Activated CD8-positive, alpha-beta memory T cell treated with anti-CD3 and anti-CD28 coated beads for 1 hour (primary cell): ENCODE measurements around the gene IQSEC1.

ENCODE experiments used
- DNase-seq, 2 donors: peaks; one replicate each; pipeline ENCODE4 v3.0.0-alpha.2; 2020; ENCODE audit warnings: low read depth in 1 of 2; ENCODE audit errors: extremely low read depth in 1 of 2

IQSEC1 gene

DNA sequence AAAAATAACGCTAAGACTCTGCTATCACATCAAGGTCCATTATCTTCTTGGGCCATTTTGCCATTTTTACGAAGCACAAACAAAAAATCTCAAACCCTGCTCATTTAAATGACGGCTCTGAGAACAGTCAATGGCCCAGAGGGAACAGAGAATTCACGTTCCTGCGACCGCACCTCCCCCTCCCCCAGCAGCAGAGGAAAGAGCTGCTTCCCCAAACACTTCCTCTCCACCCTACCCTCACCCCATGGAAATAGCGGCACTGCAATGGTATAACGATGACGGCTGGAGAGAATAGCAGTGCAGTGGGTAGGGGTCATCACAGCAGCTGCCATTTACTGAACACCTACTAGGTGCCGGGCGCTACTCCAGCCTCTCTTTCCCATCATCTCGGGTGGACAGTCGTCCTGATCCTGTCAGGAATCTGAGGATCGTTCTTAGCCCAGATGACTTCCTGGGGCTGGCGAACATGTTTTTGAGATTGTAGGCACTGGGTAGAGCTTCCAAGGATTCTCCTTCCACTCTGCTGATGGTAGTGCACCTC, 113.3 kb downstream of the IQSEC1 start:
- DNase-seq, result no peak

DNA sequence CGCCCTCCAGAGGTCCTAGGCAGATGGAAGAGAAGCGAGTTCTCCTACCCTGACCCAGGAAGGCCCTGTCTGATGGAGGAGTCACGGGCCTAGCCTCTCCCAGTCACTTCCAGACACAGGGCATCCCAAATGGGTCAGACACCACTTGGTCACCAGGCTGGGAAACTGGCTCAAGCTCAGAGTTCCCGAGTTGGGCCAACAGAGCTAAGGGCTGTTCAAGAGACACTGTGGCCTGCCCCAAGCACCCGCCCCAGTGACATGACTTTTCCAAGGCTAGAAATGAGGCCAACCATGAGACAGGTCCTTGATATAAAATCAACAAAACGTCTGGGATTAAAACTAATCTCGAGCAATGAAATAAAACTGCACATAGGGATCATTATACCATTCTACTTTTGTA, 113.8 kb downstream of the IQSEC1 start:
- no peak for DNase-seq

DNA sequence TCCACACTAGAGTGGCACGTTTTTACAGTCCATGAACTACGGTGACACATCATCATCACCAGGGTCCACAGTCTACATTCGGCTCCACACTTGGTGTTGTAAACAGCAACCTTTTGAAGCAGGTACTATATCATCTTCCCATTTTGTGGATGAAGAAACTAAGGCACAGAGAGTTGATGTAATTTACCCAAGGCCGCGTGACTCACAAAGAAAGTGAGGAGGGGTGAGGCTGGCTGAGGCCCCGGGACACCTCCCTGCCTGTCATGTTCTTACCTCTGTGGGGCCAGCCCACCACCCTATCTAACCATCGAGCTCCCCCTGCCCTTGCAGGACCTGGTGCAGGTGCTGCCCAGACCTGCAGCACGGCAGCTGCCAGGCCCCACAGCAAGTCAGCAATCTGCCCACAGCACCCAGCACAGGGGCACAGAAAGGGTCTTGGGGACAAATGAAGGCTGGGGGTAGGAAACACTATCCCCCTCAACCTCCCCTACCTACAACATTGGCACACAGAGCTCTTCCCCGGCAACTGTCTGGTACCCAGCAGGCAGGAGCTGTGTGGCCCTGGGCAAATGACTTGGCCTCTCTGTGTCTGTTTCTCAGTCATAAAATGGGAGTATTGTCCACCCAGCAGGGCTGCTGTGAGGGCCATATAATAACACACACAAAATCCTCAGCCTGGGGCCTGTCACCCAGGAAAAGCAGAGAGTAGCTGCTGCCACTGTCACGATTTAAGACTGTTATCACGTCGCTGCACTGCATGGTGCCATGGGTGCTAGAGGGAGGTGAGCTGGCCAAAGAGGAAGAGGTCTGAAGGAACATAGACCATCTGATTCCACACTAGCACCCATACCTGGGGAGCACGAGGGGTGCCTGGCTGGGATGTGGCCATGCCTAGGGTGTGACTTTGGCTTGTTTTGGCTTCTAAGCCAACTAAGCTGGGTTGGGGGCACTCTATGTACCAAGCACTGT, 115.1 kb downstream of the IQSEC1 start:
- no peak for DNase-seq

DNA sequence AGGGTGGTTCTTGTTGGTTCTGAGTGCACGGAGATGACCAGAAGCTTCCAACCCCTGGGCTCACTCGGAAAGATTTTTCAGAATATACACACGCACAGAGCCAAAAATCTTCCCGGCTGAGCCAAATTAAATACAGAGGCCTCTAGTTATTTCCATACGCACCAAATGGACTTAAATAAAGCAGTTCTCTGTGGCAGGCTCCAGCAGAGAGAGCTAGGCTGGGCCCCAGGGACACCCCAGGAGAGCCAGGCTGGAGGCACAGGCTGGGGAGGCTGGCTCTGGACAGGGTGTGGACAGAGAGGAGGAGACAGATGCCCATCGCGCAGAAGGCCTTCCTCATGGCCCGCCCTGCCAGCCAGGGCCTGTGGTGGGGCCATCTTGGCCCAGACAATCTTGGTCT, 115.9 kb downstream of the IQSEC1 start:
- no peak for DNase-seq

DNA sequence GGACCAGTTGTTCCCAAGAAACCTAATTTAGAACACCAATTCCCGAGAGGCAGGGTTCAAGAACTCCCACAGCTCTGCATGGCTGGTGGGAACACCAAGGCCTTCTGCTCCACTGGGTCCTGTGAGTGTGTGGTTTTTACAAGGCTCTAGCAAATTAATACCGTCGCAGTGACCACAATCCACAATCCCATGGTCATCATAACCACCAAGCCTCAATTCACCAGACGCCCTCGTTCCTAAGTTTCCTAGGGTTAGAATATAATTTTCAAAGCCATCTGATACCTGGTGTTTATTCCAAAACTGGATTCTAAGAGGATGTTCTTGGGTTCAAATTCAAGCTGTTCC, 116.9 kb downstream of the IQSEC1 start:
- DNase-seq, result no peak

DNA sequence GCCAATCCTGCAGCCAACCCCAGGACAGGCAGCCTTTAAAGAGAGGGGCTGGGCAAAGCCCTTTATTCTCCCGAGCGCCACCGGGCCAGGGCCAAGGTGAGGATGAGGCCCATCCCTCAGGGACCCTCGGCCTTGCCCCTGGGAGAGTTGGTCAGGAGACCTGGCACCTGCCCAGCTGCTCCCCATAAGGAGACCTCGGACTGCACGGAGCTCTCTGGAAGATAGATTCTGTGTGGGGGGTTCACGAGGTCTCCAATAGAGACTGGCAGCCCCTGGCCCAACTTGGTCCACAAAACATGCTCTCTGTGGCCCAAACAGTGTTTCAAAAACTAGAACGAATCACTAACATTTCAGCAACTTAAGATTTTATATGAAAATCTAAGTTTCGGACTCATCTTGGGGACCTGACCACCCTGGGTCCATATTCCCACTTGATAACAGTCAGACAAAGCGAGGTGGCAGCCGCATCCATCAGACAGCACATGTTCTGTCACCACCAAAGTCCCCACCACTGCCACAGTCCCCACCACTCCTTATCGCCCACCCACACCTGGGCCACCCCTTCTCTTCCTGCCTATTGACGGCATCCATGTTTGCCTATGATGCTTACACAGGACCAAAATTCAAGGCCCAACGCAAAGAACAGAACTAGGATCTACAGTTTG, 117.4 kb downstream of the IQSEC1 start:
- DNase-seq, result no peak

DNA sequence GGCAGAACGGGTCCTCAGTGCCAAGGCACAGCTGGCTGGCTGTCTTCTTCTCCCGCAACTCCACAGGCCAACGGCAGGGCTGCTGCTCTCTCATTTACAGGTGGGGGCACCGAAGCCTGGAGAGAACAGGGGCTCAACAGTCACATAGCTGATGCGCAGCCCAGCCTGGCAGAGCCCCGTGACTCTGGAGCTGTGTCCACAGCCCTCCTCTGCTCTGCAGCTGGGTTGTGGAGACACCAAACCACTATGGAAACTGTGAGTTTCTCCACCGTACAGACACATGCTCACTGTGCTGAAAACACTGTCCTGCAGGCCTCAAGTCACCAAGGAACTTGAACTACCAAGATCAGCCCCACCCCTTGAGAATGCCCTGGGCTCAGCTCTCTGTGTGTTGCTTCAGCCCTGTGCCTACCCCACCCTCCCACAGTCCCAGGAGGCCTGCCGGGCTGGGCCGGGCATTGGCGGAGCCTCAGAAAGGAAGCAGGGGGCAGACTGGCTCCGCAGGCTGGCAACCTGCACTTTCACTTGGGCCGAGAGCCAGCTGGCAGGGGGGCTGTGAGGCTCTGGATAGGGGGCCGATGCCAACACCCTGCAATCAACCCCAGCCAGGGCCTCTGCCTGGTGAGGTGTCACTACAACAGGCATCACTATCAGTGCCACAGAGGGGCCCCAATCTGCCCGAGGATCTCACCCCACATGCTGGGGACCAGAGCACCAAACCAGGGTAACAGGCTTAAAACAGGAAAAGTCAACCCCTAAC, 118.2 kb downstream of the IQSEC1 start:
- no peak for DNase-seq

DNA sequence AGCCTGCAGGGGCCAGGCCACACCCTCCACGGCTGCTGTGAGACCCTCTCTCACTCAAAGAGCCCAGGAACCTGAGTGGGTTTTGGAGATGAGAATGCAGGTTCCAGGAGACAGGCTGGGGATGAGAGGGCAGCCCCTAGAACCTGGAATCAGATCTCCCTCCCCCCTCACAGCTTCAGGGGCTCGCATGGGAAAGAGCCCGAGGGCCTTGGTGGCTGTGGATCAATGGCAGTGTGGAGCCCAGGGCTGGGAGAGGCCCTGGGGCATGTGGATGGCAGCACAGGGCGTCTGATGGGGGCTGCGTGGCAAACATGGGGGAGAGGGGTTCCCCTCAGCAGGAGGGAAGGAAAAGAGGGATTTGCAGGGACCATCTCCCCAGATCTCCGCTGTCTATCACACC, 119.0 kb downstream of the IQSEC1 start:
- no peak for DNase-seq

DNA sequence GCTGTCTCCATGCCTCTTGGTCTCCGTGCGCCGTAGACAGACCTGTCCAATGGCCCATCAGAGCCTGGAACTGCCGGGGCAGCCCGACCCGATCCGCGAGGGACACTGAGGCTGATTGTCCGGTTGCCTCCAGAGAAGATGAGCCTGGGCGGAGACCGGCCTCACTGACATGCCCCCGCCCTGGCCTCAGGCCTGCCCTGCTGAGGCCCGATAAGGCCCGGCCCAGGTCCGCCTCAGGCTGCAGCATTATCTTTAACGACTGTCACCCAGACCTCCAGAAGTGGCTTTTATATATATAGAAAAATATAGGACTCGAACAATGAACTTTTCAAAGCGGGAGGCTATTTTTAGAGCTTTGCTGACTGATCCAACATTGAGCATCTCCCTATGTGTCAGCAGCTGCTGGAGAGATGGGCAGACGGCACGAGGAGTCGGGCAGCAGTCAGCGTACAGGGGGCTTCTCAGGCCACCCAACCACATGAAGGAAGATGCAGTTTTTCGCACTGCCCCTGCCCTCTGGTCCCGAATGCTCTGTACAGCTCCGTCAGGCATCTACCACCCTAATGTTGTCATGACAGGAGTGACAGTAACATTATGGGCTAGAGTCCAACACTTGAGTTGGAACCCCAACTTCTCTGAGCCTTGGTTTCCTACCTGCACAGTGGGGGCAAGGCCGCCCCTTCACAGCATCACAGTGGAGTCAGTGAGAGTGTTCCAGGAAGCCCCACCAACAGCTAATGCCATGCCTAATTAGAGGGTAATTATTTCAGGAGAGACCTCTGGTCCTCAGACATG, 119.8 kb downstream of the IQSEC1 start:
- DNase-seq, result no peak

DNA sequence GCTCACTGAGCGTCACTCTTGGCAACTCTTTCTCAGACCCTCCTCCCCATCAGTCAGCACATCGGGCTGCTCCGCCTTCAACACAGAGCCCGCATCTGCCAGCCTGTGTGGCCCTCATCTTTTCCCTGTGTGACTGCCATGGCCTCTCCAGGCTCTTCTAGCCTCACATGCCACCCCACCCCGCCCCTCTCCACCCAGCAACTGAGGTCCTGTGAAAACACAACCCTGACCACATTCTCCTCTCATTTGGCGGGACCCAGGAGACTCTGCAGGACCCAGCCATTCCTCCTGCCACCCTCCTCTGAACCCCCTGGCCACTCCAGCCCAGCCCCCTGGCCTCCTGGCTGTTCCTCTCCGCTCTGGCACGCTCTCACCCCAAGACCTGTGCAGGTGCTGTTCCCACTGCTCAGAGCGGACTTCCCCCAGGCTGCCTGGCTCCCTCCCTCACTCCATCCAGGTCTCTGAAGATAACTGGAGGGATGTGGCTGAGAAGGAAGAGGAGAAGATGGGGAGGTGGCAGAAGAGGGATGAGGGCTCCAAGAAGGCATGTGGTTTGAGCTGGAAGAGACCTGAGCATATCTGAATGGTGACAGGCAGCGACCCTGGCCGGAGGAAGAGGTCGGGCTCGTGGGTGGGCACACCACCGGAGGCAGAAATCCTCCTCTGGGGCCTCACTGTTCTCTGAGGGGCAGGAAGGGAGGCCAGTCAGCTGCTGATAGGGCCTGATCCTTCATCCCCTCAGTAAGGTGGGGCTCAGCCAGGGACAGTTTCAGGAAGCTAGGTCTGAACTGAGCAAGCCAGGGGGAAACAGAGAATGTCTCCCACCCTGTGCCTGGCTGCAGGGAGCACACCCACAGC, 120.7 kb downstream of the IQSEC1 start:
- DNase-seq, result no peak

DNA sequence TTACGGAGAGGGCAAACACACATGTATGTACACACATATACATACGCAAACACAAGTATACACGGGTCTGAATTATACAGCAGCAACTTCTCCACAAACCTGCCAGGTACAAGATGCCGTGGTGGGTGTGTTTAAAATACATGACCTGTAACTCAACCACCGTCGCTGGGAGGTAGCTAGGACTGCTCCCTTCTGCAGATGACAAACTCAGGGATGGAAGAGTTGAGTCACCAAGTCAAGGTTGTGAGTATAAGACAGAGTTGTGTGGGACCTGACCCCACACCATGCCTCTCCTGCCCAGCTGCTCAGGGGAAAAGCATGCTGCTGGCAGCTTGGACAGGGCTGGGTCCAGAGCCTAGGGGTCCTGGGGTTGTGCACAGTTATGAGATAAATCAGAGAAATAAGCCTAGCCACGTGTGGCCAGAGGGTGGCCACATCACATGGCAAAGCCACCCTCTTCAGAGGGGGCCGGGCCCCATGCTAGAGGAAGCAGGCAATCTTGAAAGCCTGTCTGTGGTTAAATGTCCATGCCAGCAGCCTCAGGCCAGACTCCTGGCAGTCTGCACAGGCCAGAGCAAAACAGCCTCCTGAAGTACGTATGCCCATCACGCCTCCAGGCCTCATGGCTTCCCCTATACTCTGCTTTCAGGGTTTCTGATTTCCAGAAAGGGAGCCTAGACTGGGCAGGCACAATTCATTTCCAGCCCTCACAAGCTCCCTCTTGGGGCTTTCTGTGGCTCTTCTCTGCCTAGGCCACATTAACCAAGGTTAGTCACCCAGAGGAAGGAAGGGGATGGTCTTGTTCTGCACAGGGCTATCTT, 124.1 kb downstream of the IQSEC1 start:
- DNase-seq, result no peak

DNA sequence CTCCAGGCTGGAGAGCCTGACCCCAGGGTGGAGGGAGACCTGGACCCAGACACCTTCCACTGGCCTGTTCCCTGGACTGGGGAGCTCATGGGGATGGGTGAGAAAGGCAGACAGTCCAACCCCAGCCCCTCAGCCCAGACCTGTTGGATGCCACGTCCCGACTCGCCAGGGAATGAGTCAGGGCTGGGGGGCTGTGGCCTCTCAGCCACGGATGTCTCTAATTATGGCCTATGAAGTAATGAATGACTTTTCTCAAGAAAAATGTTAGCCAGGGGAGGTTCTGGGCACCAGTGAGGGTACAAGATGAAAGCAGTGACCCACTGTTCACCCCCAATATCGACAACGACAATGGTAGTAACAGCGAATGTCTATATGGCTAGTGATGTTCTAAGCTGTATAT, 124.9 kb downstream of the IQSEC1 start:
- no peak for DNase-seq

DNA sequence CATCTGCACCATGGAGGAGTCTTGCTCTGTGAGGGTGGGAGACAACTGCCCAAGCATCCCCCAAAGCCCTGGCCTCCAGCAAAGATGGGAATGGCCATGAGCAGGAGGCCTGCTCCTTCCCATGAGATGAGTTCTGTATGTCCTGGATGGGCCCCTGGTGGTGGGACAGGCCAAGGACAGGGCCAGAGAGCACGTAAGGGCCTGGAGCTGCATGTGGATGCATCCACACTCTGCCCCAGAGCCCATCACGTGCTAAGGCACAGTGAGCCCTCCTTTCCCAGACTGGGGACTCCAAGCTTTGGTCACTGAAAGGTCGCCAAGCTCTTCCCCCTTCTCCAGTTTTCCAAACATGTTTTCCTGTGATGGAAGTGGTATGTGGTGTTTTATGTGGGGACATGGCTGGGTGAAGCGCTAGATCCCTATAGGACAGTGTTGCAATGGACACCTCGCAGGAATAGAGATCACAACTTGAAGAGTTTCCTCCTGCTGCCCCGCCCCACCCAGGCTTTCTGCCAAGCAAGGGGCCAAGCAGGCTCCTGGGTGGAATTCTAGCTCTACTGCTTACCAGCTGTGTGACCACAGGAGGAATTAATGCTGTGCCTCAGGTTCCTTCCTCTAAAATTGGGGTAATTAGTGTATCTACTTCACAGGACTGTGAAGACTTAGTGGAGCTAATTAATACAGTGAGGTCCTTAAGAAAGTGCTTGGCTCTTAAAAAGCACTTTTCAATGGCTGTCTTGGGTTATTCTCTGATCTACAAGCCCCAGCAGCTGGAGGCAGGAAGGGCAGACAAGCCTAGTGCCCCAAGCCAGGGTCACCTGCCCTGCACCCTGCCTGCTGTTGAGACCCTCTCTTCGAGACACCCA, 125.5 kb downstream of the IQSEC1 start:
- no peak for DNase-seq

DNA sequence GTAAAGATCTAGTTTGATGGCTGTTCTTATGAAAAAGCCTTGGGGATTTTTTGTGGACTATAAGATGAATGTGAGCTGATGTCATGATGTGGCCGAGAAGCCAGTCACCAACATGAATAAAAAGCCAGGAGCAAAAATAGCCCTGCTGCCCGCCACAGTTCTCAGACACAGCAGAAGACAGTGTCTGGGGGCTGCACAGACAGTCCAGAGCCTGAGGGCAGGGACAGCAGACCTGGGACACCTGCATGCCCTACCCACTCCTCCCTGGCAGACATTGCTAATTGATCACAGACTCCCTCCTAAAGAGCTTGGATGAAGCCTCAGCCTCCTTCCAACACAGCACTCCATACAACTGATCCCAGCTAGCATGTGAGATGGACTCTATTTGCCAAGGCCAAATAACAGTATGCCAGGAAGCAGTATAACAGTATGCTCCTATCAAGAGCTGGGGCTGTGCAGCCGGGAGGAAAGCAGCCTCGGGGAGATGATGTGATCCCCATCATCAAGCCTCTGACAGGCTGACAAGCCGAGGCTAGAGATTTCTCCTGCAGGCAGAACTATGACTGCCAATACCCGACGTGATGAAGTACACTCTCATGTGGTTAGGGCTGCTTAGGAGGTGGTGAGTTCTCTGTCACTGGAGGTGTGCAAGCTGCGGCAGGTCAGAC, 126.4 kb downstream of the IQSEC1 start:
- no peak for DNase-seq

DNA sequence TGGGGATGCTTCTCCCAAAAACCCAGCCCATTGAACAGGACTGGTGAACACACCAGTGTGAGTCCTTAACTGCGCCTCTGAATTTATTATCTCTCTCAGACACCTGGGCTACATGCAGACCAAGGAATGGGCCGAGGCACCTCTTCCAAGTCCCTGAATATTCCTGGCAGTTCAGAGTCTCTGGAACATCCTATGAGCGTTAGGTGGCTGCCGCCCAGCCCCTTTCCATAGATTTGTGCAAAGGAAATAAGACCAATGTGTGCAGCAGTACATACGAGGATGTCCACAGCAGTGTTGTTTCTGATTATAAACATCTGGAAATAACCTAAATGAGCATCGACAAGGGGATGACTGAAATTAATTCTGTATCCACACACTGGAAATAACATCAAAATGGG, 127.0 kb downstream of the IQSEC1 start:
- DNase-seq, result no peak

DNA sequence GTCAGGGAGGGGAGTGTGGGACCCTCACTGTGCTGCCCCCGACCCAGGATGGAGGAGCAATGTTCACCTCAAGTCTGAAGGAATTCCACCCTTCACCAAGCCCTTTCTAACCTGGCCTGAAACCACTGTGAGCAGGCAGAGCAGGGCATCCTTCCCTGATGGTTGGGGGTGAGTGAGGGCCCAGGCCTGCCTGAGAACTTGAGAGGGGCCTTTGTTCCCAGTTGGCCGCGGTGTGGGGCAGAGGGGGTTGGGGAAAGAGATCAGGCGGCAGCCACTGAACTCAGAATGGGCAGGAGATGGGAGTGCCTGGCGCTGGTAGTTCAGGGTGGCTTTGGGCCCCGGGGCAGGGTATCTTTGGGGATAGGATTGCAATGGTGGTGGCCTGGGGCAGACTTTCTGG, 128.4 kb downstream of the IQSEC1 start:
- no peak for DNase-seq

DNA sequence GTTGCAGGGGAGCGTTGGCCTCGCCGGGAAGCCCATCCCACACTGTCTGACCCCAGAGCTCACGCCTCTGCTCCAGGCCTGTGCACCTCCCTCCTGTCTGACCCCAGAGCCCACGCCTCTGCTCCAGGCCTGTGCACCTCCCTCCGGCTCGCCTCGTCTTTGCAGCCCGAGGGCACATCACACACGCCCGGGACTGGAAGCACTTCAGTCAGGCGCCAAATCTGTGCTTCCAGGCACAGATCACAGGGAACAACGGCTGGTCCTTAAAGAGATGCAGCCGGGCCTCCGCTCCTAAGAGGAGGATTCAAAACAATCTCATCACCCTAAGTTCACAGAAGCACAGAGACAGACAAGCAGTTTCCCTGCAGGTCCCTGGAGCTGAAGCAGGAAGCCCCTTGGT, 128.8 kb downstream of the IQSEC1 start:
- no peak for DNase-seq
